HCT116 (cell line): ENCODE results near the gene THSD7A. TPM values are rescaled to one million over a fixed set of nuclear protein-coding genes. Genes with fewer than 3 reads are reported as not detected.

Experiments used
- ATAC-seq: fragments of 200-7000 bp; cut with Tn5 transposase; 2 replicates; pipeline ENCODE4 v1.9.1; 2020; ENCODE audit warnings: mild to moderate bottlenecking, moderate library complexity
- BruUV-seq: library from RNA; stranded (reverse); fragments of 400-500 nt; replicated peaks from 2 replicates; lab custom pipeline; 2021; lab: Mats Ljungman, UMichigan
- CTCF ChIA-PET: fragments of 300-600 bp; sonication (Branson Sonifier 250); formaldehyde crosslinking; loops from one replicate; lab custom pipeline; 2021; ENCODE audit warnings: antibody characterized with exemption; lab: Charles Lee
- POLR2A ChIA-PET: fragments of 300-600, 350-600 bp; sonication (Branson Sonifier 250); formaldehyde crosslinking; loops from one replicate; lab custom pipeline; 2021; ENCODE audit warnings: antibody characterized with exemption; lab: Charles Lee
- RAD21 ChIA-PET, 2 experiments: fragments of 300-600 bp; sonication (Branson Sonifier 250); formaldehyde crosslinking; loops; one replicate each; lab custom pipeline; 2023; ENCODE audit warnings: low total read pairs in 2 of 2; ENCODE audit not compliant: uncharacterized antibody in 2 of 2, unreplicated experiment in 2 of 2, low non-redundant PET in 1 of 2; lab: Charles Lee
- DNase-seq: peaks from one replicate; pipeline ENCODE4 v3.0.0-alpha.2; 2010; ENCODE audit warnings: low read depth, low spot score
- H2AFZ ChIP-seq: fragments of 200-600 bp; shearing (Covaris generic), sonication (generic); 2 replicates; pipeline ENCODE4 v1.6.1; 2017; ENCODE audit warnings: low read depth, mixed run types, mixed read lengths, antibody characterized with exemption, low read length; ENCODE audit not compliant: poor library complexity, severe bottlenecking
- H3K27ac ChIP-seq: 2 replicates; pipeline ENCODE4 v1.5.1; 2012; ENCODE audit warnings: low read depth, low read length
- H3K27me3 ChIP-seq: fragments of 200-600 bp; sonication (generic); 2 replicates; pipeline ENCODE4 v1.6.1; 2016; ENCODE audit warnings: mixed run types, low read length, mixed read lengths; ENCODE audit not compliant: insufficient read depth
- H3K36me3 ChIP-seq, 2 experiments: fragments of 200-500 bp in 1 of 2; fragments of 200-600 bp in 1 of 2; sonication (Bioruptor generic) in 1 of 2; sonication (generic) in 1 of 2; 2 replicates each; pipeline versions ENCODE4 v1.5.1 to v1.6.1; 2014 to 2016; ENCODE audit warnings: low read length in 2 of 2, inconsistent platforms in 1 of 2, mixed read lengths in 1 of 2, mixed run types in 1 of 2; ENCODE audit not compliant: insufficient read depth in 2 of 2, control insufficient read depth in 1 of 2
- H3K4me1 ChIP-seq, 2 experiments: fragments of 200-600 bp in 1 of 2; sonication (generic) in 1 of 2; 2 replicates each; pipeline versions ENCODE4 v1.5.1 to v1.6.1; 2012 to 2017; ENCODE audit warnings: low read length in 2 of 2, inconsistent platforms in 1 of 2, mild to moderate bottlenecking in 1 of 2, mixed read lengths in 1 of 2, mixed run types in 1 of 2, moderate library complexity in 1 of 2; ENCODE audit not compliant: insufficient read depth in 2 of 2, control insufficient read depth in 1 of 2
- H3K4me2 ChIP-seq: fragments of 200-600 bp; sonication (generic); 2 replicates; pipeline ENCODE4 v1.6.1; 2017; ENCODE audit warnings: mixed run types, low read length, mixed read lengths
- H3K4me3 ChIP-seq, 2 experiments: fragments of 200-600 bp in 1 of 2; sonication (generic) in 1 of 2; replicated peaks in 1 of 2; 2 replicates each; pipeline ENCODE4 v1.5.1; 2011 to 2016; ENCODE audit warnings: low read length in 2 of 2, control low read depth in 1 of 2, low read depth in 1 of 2, mild to moderate bottlenecking in 1 of 2, mixed read lengths in 1 of 2, mixed run types in 1 of 2
- H3K79me2 ChIP-seq: fragments of 200-600 bp; sonication (generic); 2 replicates; pipeline ENCODE4 v1.6.1; 2017; ENCODE audit warnings: mild to moderate bottlenecking, mixed run types, low read length, moderate library complexity, mixed read lengths; ENCODE audit not compliant: insufficient read depth
- H3K9ac ChIP-seq: fragments of 200-600 bp; sonication (generic); 2 replicates; pipeline ENCODE4 v1.6.1; 2016; ENCODE audit warnings: low read length, mixed read lengths
- H3K9me2 ChIP-seq: fragments of 200-600 bp; sonication (generic), shearing (Covaris generic); 2 replicates; pipeline ENCODE4 v1.6.1; 2017; ENCODE audit warnings: mixed run types, mild to moderate bottlenecking, moderate library complexity; ENCODE audit not compliant: insufficient read depth
- H3K9me3 ChIP-seq, 2 experiments: fragments of 200-500 bp in 1 of 2; fragments of 200-600 bp in 1 of 2; sonication (Bioruptor generic) in 1 of 2; sonication (generic) in 1 of 2; 2 replicates each; pipeline ENCODE4 v1.6.1; 2014 to 2017; ENCODE audit warnings: low read length in 2 of 2, mixed read lengths in 2 of 2, inconsistent platforms in 1 of 2, low read depth in 1 of 2, mild to moderate bottlenecking in 1 of 2, mixed run types in 1 of 2, moderate library complexity in 1 of 2; ENCODE audit not compliant: control insufficient read depth in 1 of 2, insufficient read depth in 1 of 2
- H4K20me1 ChIP-seq: fragments of 200-600 bp; sonication (generic), shearing (Covaris generic); 2 replicates; pipeline ENCODE4 v1.6.1; 2017; ENCODE audit warnings: mixed run types, mild to moderate bottlenecking, moderate library complexity; ENCODE audit not compliant: insufficient read depth
- ATF3 ChIP-seq: IDR thresholded peaks from 2 replicates; pipeline ENCODE4 v1.6.1; 2012
- CBX3 ChIP-seq: IDR thresholded peaks from 2 replicates; pipeline ENCODE4 v1.6.1; 2012; ENCODE audit warnings: low read depth
- CEBPB ChIP-seq: IDR thresholded peaks from 2 replicates; pipeline ENCODE4 v1.6.1; 2012; ENCODE audit warnings: low read depth
- CTCF ChIP-seq, 3 experiments: fragments of 200-600 bp in 1 of 3; sonication (generic) in 1 of 3; IDR thresholded peaks in 2 of 3; conservative IDR thresholded peaks in 1 of 3; 2 replicates each; pipeline ENCODE4 v1.5.1; 2012 to 2017; ENCODE audit warnings: low read depth in 2 of 3, low read length in 2 of 3, antibody characterized with exemption in 1 of 3, borderline replicate concordance in 1 of 3, control low read depth in 1 of 3, mild to moderate bottlenecking in 1 of 3, mixed read lengths in 1 of 3, mixed run types in 1 of 3, moderate library complexity in 1 of 3; ENCODE audit not compliant: insufficient read depth in 1 of 3
- EGR1 ChIP-seq: IDR thresholded peaks from 2 replicates; pipeline ENCODE4 v1.6.1; 2012; ENCODE audit warnings: low read depth
- EZH2 ChIP-seq: fragments of 200-600 bp; sonication (generic); IDR thresholded peaks from 2 replicates; pipeline ENCODE4 v1.6.1; 2017; ENCODE audit warnings: antibody characterized with exemption, mixed run types
- EZH2phosphoT487 ChIP-seq: fragments of 200-600 bp; IDR thresholded peaks from 2 replicates; pipeline ENCODE4 v1.6.1; 2018; ENCODE audit warnings: antibody characterized with exemption, borderline replicate concordance
- FOSL1 ChIP-seq: IDR thresholded peaks from 2 replicates; pipeline ENCODE4 v1.6.1; 2012; ENCODE audit warnings: low read depth
- JUND ChIP-seq: IDR thresholded peaks from 2 replicates; pipeline ENCODE4 v1.6.1; 2012
- RAD21 ChIP-seq: IDR thresholded peaks from 2 replicates; pipeline ENCODE4 v1.6.1; 2012; ENCODE audit warnings: low read depth, mild to moderate bottlenecking
- SIN3A ChIP-seq: IDR thresholded peaks from 2 replicates; pipeline ENCODE4 v1.6.1; 2012; ENCODE audit warnings: low read depth
- SP1 ChIP-seq: IDR thresholded peaks from 2 replicates; pipeline ENCODE4 v1.6.1; 2012; ENCODE audit warnings: low read depth
- SRF ChIP-seq: IDR thresholded peaks from 2 replicates; pipeline ENCODE4 v1.6.1; 2012; ENCODE audit warnings: low read depth
- ZBTB33 ChIP-seq: IDR thresholded peaks from 2 replicates; pipeline ENCODE4 v1.6.1; 2011; ENCODE audit warnings: mild to moderate bottlenecking, low read length, moderate library complexity; ENCODE audit not compliant: insufficient replicate concordance; ENCODE audit errors: extremely low read depth
- intact Hi-C: fragments of 100-400 bp; cut with micrococcal nuclease; formaldehyde crosslinking; loops from 2 replicates; pipeline ENCODE4 v1.10.0; 2022
- total RNA-seq: library from RNA; stranded (reverse); gene quantifications from one replicate; pipeline ENCODE4 v1.2.1, GENCODE V29; 2021; ENCODE audit not compliant: unreplicated experiment

The THSD7A gene
- total RNA-seq, 1 experiment from 2014 or later: 0.05 TPM

- no peaks in the 10 kb centered on the region for H4K20me1 ChIP-seq
- H3K27me3 ChIP-seq: no peaks in the 10 kb centered on the region
- intact Hi-C loops: loop anchor here (5.0 to 10.0 kb wide), 2 partner anchors 454 to 927 kb away; no protein-coding TSS in a partner anchor
- TF ChIP-seq CTCF (IDR thresholded peaks at IDR 0.05 in 2 of 3, conservative IDR thresholded peaks at IDR 0.05 in 1 of 3; ENCODE audit: borderline replicate concordance in 1 of 3, insufficient read depth in 1 of 3, low read depth in 2 of 3, low read length in 2 of 3): peak in 2 of 3 experiments; percentile 5 to 38; a peak in 2 of 6 replicates
- TF ChIP-seq RAD21: peak; percentile 63
- TF ChIP-seq EZH2phosphoT487: no peak
- TF ChIP-seq CEBPB: no peak
- no peak for TF ChIP-seq SIN3A
- no peak for TF ChIP-seq FOSL1
- ChIA-PET RAD21 (no interaction called here), POLR2A (no interaction called here), CTCF (interaction anchor here (0.6 kb wide), 1 partner anchor 704 kb away, joined by 3 read pairs; no protein-coding TSS in a partner anchor)
- H2AFZ ChIP-seq: peak overlapping the region; percentile 24
- H3K4me2 ChIP-seq: peak overlapping the region; percentile 31; the same call in 1 of the 2 replicates
- H3K27ac ChIP-seq: no peak overlapping the region
- H3K4me3 ChIP-seq: no peak overlapping the region
- H3K4me1 ChIP-seq: no peaks in the 10 kb centered on the region
- ATAC-seq: peak; percentile 59
- DNase-seq: peak; percentile 8
- H3K79me2 ChIP-seq: no peaks in the 10 kb centered on the region
- no peaks in the 10 kb centered on the region for H3K9me2 ChIP-seq
- no peaks in the 10 kb centered on the region for H3K9me3 ChIP-seq
- H3K36me3 ChIP-seq: no peaks in the 10 kb centered on the region
- no peak overlapping the region for H3K9ac ChIP-seq
- BruUV-seq: no TSS peak
These were observed 490.6 kb downstream of the THSD7A start for GRCh38 chr7:11341285-11341944.

DNA sequence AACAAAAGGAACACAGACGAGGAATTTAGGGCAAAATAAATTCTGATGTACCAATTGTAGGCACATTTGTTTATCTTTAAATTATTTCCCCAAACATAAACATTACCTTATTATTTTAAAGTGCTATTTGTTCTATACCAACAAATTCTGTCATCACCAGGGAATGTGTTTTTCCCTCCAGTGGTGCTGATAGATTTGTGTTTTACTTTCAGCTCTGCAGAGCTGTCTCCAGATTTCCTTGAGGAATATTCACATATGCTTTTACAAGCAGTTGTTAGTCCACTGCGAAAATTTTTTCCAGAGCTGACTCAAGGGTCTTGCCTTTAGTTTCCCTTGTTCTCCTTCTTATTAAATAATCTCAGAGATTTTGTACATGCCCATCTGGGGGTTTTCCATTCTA lies 495.6 kb downstream of the THSD7A start:
- CTCF ChIA-PET: no interaction called here
- Histone ChIP-seq H3K27me3 (no peaks in the 10 kb centered on the region), H3K79me2 (no peaks in the 10 kb centered on the region), H4K20me1 (no peaks in the 10 kb centered on the region), H3K36me3 (no peaks in the 10 kb centered on the region), H3K4me2 (no peak overlapping the region), H3K27ac (no peak overlapping the region), H3K9me2 (no peaks in the 10 kb centered on the region), H2AFZ (no peak overlapping the region), H3K9me3 (no peaks in the 10 kb centered on the region), H3K9ac (no peak overlapping the region), H3K4me3 (no peak overlapping the region), H3K4me1 (no peaks in the 10 kb centered on the region)
- intact Hi-C loops: no loop called here
- ATAC-seq: no peak
- POLR2A ChIA-PET: no interaction called here
- RAD21 ChIA-PET: no interaction called here
- no TSS peak for BruUV-seq
- TF ChIP-seq JUND: no peak
- TF ChIP-seq ZBTB33: no peak
- no peak for TF ChIP-seq SRF
- TF ChIP-seq SP1: no peak
- TF ChIP-seq EZH2: no peak
- no peak for TF ChIP-seq EZH2phosphoT487
- no peak for TF ChIP-seq RAD21
- TF ChIP-seq SIN3A: no peak
- no peak for TF ChIP-seq ATF3
- TF ChIP-seq CBX3: no peak
- TF ChIP-seq EGR1: no peak
- no peak for DNase-seq
